ENCODE results near the gene IKBKE. TPM values are rescaled to one million over a fixed set of nuclear protein-coding genes. Genes with fewer than 3 reads are reported as not detected.

Gene IKBKE
- total and polyA plus RNA-seq, 2 donors (not counting 3 experiments of a cell fraction or from before 2014, with no cell fraction given) = 17.9 to 20.7 TPM

- Histone ChIP-seq H3K4me2 (ENCODE audit: insufficient read depth, low read length) (peak overlapping the region; percentile 55), H4K20me1 (replicated peaks; ENCODE audit: control insufficient read depth, extremely low read depth, insufficient read depth, low read length) (no peaks in the 10 kb centered on the region), H3K9ac (replicated peaks; ENCODE audit: extremely low read depth, insufficient read depth, low read length) (no peak overlapping the region), H3K9me1 (replicated peaks; ENCODE audit: control insufficient read depth, extremely low read depth, insufficient read depth, low read length) (no peaks in the 10 kb centered on the region), H2AFZ (ENCODE audit: low read depth, low read length) (peak overlapping the region; percentile 72), H3K27ac (ENCODE audit: insufficient read depth, low read depth, low read length) (no peak overlapping the region), H3K4me1 (ENCODE audit: control insufficient read depth, extremely low read depth, insufficient read depth, low read length) (peaks cover 27% of the 10 kb centered on the region), H3K36me3 (ENCODE audit: control insufficient read depth in 2 of 2, extremely low read depth in 1 of 2, insufficient read depth in 2 of 2, low read length in 2 of 2) (peaks cover 0 to under 1% of the 10 kb centered on the region in 2 experiments), H3K27me3 (ENCODE audit: control insufficient read depth in 2 of 2, insufficient read depth in 2 of 2, low read length in 2 of 2) (peaks cover 0 to 1% of the 10 kb centered on the region in 2 experiments), H3K4me3 (replicated peaks in 1 of 3; ENCODE audit: insufficient read depth in 1 of 3, low read depth in 1 of 3, low read length in 3 of 3) (no peak overlapping the region), H3K79me2 (ENCODE audit: control insufficient read depth, insufficient read depth, low read length) (no peaks in the 10 kb centered on the region), H3K9me3 (replicated peaks; ENCODE audit: control insufficient read depth, insufficient read depth, low read length) (no peaks in the 10 kb centered on the region)
- dilution Hi-C loops (cut with MboI; ENCODE audit: extremely low pct_ligation_motif_present, low sequenced_read_pairs) = no loop called here
- peak; percentile 70 for FAIRE-seq
- ChIA-PET CTCF (interaction anchor here (0.6 to 5.0 kb wide), 7 partner anchors 9 to 194 kb away, joined by 3 to 56 read pairs (median 5); no protein-coding TSS in a partner anchor), POLR2A (no interaction called here)
- intact Hi-C loops (cut with micrococcal nuclease) = no loop called here
- BruUV-seq (replicated peaks) = no TSS peak
- TF ChIP-seq POLR2A (IDR thresholded peaks at IDR 0.05; ENCODE audit: low read depth, low read length) (no peak), EZH2 (IDR thresholded peaks at IDR 0.05; ENCODE audit: borderline replicate concordance, low read depth, low read length, severe bottlenecking) (no peak)
- no peak for DNase-seq (ENCODE audit: low read depth, low spot score)
Measured at GRCh38 chr1:206469411-206469932, 804 bp upstream of the IKBKE start.

- ChIA-PET CTCF (interaction anchor here (0.5 to 5.0 kb wide), 12 partner anchors 8 to 884 kb away, joined by 3 to 56 read pairs (median 4); no protein-coding TSS in a partner anchor), POLR2A (no interaction called here)
- peak overlapping the region; percentile 48 for H3K9ac ChIP-seq (replicated peaks; ENCODE audit: extremely low read depth, insufficient read depth, low read length)
- peaks cover 27% of the 10 kb centered on the region for H3K4me1 ChIP-seq (ENCODE audit: control insufficient read depth, extremely low read depth, insufficient read depth, low read length)
- H3K79me2 ChIP-seq (ENCODE audit: control insufficient read depth, insufficient read depth, low read length) = no peaks in the 10 kb centered on the region
- intact Hi-C loops (cut with micrococcal nuclease) (no loop called here), dilution Hi-C loops (cut with MboI; ENCODE audit: extremely low pct_ligation_motif_present, low sequenced_read_pairs) (no loop called here)
- TF ChIP-seq EZH2 (IDR thresholded peaks at IDR 0.05; ENCODE audit: borderline replicate concordance, low read depth, low read length, severe bottlenecking) (no peak), POLR2A (IDR thresholded peaks at IDR 0.05; ENCODE audit: low read depth, low read length) (peak; percentile 55), GATA2 (IDR thresholded peaks at IDR 0.05; ENCODE audit: insufficient read depth, insufficient read length, low read depth, low read length) (no peak), MAX (IDR thresholded peaks at IDR 0.05; ENCODE audit: insufficient read depth, insufficient read length) (no peak), FOS (IDR thresholded peaks at IDR 0.05; ENCODE audit: borderline replicate concordance, insufficient read depth, low read length) (peak; percentile 38), POLR2AphosphoS5 (IDR thresholded peaks at IDR 0.05; ENCODE audit: insufficient read depth, low read depth, low read length) (peak; percentile 70), CTCF (IDR thresholded peaks at IDR 0.05; ENCODE audit: extremely low read depth in 1 of 2, insufficient read depth in 1 of 2, low read depth in 1 of 2, low read length in 2 of 2) (no peak)
- FAIRE-seq (peak; percentile 99), DNase-seq (ENCODE audit: low read depth, low spot score) (peak; percentile 72)
- H3K4me2 ChIP-seq (ENCODE audit: insufficient read depth, low read length) = peak overlapping the region; percentile 55
- H3K36me3 ChIP-seq (ENCODE audit: control insufficient read depth in 2 of 2, extremely low read depth in 1 of 2, insufficient read depth in 2 of 2, low read length in 2 of 2) = peaks cover 0 to 5% of the 10 kb centered on the region in 2 experiments
- H3K9me1 ChIP-seq (replicated peaks; ENCODE audit: control insufficient read depth, extremely low read depth, insufficient read depth, low read length) = no peaks in the 10 kb centered on the region
- peak overlapping the region; percentile 58 for H3K27ac ChIP-seq (ENCODE audit: insufficient read depth, low read depth, low read length)
- peak overlapping the region; percentile 24 for H2AFZ ChIP-seq (ENCODE audit: low read depth, low read length)
- H4K20me1 ChIP-seq (replicated peaks; ENCODE audit: control insufficient read depth, extremely low read depth, insufficient read depth, low read length) = no peaks in the 10 kb centered on the region
- peaks cover 0 to 1% of the 10 kb centered on the region in 2 experiments for H3K27me3 ChIP-seq (ENCODE audit: control insufficient read depth in 2 of 2, insufficient read depth in 2 of 2, low read length in 2 of 2)
- H3K9me3 ChIP-seq (replicated peaks; ENCODE audit: control insufficient read depth, insufficient read depth, low read length) = no peaks in the 10 kb centered on the region
- H3K4me3 ChIP-seq (replicated peaks in 1 of 3; ENCODE audit: insufficient read depth in 1 of 3, low read depth in 1 of 3, low read length in 3 of 3) = peak overlapping the region; percentile 7 to 50 (median 47)
- no TSS peak for BruUV-seq (replicated peaks)
Measured at GRCh38 chr1:206470692-206471414, 577 bp downstream of the IKBKE start.

Data from endothelial cell of umbilical vein (primary cell).